ENCODE data around the gene GNAS.

GNAS gene

DNA sequence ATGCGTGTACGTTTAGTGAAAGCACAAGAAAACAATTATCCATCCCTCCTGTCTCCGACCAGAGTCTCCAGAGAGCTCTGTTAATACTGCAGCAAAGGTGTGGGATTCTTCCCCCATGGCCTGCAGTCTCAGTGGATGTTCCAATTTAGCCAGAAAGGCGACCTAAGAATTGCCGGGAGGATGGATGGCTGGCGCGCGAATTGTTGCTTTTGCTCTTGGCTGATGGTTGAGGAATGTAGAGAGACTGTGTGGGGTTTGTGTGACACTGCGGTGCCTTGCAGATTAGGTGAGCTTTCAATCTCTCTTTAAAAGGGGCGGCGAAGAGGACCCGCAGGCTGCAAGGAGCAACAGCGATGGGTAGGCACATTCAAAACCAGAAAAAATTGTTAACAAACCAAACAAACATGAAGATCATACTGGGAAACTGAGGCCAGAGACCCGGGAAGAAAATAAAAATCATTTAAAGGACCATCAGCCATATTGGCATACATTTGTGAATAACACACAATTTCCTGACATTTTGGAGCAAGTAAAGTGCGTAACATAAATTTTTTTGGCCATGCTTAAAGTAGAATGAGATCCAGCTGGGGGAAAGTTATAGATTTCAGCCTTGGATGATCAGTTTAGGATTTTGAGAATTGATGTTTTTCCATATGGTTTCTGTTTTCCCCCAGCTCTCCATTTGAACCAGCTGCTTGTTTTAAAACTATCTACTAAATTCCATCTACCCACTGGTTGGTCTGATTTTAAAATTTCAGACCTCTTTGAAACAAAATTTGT, 46.3 kb downstream of the GNAS start:
- TF ChIP-seq, protein P1, sequence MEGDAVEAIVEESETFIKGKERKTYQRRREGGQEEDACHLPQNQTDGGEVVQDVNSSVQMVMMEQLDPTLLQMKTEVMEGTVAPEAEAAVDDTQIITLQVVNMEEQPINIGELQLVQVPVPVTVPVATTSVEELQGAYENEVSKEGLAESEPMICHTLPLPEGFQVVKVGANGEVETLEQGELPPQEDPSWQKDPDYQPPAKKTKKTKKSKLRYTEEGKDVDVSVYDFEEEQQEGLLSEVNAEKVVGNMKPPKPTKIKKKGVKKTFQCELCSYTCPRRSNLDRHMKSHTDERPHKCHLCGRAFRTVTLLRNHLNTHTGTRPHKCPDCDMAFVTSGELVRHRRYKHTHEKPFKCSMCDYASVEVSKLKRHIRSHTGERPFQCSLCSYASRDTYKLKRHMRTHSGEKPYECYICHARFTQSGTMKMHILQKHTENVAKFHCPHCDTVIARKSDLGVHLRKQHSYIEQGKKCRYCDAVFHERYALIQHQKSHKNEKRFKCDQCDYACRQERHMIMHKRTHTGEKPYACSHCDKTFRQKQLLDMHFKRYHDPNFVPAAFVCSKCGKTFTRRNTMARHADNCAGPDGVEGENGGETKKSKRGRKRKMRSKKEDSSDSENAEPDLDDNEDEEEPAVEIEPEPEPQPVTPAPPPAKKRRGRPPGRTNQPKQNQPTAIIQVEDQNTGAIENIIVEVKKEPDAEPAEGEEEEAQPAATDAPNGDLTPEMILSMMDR (IDR thresholded peaks at IDR 0.05) = no peak

DNA sequence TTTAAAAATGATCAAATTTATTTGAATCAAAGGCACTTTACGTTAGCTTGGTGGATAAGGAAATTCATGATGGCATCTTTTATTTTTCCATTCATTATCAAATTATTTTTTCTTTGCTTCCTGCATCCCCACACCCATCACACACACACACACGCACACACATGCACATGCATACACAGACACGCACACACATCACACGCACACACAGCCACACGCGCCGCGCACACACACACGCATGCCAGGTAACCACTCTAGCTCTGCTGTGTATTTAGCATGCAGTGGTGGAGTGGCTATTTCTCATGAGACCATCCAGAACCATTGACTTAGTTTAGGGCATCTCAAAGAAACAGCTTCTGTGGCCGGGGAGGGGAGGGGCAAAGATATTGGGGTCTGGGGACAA, 47.0 kb downstream of the GNAS start:
- TF ChIP-seq, protein P1 (IDR thresholded peaks at IDR 0.05) = no peak

DNA sequence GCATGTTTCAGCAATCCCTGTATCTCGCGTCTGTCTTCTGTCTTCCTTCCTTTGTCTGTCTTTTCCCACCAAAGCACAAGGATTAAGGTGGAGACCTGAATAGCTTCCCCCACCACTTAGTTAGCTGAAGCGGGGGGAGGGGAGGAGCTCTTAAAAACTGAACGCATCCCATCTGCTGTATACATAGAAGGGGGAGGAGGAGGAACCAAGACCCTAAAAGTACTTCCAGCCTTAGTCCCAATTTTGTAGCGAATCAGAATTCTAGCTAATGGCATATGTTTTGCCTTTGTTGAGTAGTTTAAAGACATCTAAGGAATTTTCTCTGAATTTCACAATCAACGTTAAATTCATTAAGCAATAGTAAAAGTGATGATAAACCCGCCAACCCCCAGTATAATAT, 47.9 kb downstream of the GNAS start:
- TF ChIP-seq, protein P1 (IDR thresholded peaks at IDR 0.05) = no peak

DNA sequence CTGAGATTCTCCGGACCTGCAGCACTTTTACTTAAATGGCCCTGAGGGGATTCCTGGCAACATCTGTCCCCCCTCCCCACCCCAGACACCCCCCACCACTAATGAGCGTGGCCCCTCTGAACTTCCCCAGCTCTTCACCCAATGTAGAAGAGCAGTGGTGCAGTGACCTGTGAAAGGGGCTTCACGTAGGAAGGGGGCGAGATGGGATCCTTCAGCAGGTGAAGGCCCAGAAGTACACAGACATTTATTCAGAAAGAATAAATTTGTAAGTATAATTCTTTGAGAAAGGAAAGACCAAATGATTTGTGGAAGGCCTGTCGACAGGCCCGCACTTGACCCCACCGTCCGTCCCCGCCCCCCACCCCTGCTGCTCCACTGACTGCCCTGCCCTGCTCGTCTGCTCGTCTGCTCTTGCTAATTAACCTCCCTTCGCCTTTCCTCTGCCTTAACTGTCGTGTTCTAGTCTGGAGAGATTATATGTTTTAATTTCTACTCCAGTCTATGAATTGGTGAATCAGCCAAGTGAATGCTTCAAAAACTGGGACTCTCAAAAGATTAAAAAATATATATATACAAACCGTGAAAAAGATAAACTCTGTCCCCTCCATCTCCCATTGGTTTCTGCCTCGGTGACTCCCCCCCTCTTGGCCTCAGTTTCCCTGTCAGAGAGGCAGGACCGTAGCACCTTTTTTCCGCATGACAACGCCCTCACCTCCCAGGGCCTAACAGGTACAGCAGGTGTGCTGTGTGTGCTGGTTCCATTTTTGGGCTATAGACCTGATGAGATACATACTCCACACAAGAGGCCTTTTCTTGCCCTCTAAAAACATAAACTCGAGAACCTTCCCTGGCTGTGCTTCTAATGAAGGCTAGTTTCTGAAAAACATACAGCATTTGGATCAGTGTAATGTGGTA, 49.2 kb downstream of the GNAS start:
- TF ChIP-seq, protein P1 (IDR thresholded peaks at IDR 0.05) = no peak

DNA sequence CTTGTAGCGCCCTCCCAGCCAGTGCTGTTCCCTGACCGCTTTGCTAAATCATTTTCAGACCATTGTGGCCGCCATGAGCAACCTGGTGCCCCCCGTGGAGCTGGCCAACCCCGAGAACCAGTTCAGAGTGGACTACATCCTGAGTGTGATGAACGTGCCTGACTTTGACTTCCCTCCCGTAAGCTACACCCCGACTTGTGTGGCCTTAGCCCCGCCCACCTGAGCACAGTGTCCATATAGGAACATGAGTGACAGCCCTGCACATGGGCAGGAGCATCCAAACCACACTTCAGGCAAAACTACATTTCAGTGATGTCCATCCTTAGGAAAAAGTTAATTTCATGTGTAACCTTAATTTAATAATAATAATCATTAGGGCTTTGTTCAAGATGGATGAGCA, 51.1 kb downstream of the GNAS start:
- TF ChIP-seq, protein P1 (IDR thresholded peaks at IDR 0.05) = no peak

DNA sequence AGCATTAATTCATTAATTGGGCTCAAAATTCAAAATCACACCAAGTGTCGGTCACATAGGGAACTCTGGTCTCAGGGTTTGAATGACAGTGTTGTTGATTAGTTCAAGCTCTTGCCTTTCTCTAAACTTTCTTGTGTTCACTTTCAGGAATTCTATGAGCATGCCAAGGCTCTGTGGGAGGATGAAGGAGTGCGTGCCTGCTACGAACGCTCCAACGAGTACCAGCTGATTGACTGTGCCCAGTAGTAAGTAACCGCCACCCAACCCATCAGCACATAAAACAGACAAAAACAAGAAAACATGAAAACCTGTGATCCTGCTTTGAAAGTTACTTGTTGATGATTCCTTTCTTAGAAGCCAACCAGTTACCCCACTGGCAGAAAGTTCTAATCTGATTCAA, 52.7 kb downstream of the GNAS start:
- TF ChIP-seq, protein P1 (IDR thresholded peaks at IDR 0.05) = no peak

DNA sequence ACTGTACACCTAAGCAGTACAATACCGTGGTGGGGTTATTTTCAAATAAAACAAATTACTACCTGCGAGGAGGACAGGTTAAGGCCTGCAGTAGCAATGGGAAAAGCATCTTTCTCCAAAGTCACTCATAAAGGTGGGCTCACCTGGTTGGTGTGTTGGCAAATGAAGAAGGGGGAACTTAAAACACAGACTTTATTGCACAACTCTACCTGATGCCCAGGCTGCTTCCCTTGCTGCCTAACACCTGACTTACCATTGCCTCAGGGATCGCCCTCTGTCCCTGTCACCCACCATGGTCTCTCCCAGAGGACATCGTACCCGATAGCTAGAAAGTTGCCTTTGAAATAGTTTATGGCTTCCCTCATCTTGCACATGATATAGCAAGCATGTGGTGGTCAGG, 53.6 kb downstream of the GNAS start:
- TF ChIP-seq, protein P1 (IDR thresholded peaks at IDR 0.05) = no peak

Measured in LNCAP (cell line).